ENCODE data around the gene CUL4B. TPM values are rescaled to one million over a fixed set of nuclear protein-coding genes. Genes with fewer than 3 reads are reported as not detected.

Gene CUL4B
- total RNA-seq, 1 experiment from 2014 or later: 54.1 TPM

- no TSS peak for BruUV-seq (replicated peaks)
- no peaks in the 10 kb centered on the region for H3K27me3 ChIP-seq (ENCODE audit: insufficient read depth, low read length)
- H3K9me2 ChIP-seq (ENCODE audit: insufficient read depth): no peaks in the 10 kb centered on the region
- ChIA-PET CTCF (interaction anchor here (1.4 kb wide), 1 partner anchor 8 kb away, joined by 5 read pairs; no protein-coding TSS in a partner anchor), RAD21 (ENCODE audit: low non-redundant PET in 1 of 2, low total read pairs in 2 of 2, uncharacterized antibody in 2 of 2, unreplicated experiment in 2 of 2) (no interaction called here), POLR2A (no interaction called here)
- no peaks in the 10 kb centered on the region for H3K9me3 ChIP-seq (ENCODE audit: control insufficient read depth in 1 of 2, insufficient read depth in 1 of 2, low read depth in 1 of 2, low read length in 2 of 2)
- ATAC-seq (no peak), DNase-seq (ENCODE audit: low read depth, low spot score) (no peak)
- no peaks in the 10 kb centered on the region for H3K79me2 ChIP-seq (ENCODE audit: insufficient read depth, low read length)
- H3K4me2 ChIP-seq (ENCODE audit: low read length): no peak overlapping the region
- no peaks in the 10 kb centered on the region for H3K4me1 ChIP-seq (ENCODE audit: control insufficient read depth in 1 of 2, insufficient read depth in 2 of 2, low read length in 2 of 2)
- TF ChIP-seq POLR2A (IDR thresholded peaks at IDR 0.05; ENCODE audit: borderline replicate concordance, extremely low read depth, insufficient read depth, insufficient read length): no peak
- no peak for TF ChIP-seq REST (IDR thresholded peaks at IDR 0.05; ENCODE audit: low read depth)
- no peak for TF ChIP-seq EGR1 (IDR thresholded peaks at IDR 0.05; ENCODE audit: low read depth)
- TF ChIP-seq MAX (IDR thresholded peaks at IDR 0.05): no peak
- TF ChIP-seq JUND (IDR thresholded peaks at IDR 0.05): no peak
- TF ChIP-seq SIN3A (IDR thresholded peaks at IDR 0.05; ENCODE audit: low read depth): no peak
- TF ChIP-seq YY1 (IDR thresholded peaks at IDR 0.05; ENCODE audit: extremely low read depth, insufficient replicate concordance, low read depth, low read length): no peak
- no peak for TF ChIP-seq SRF (IDR thresholded peaks at IDR 0.05; ENCODE audit: low read depth)
- no peak for TF ChIP-seq CTCF (IDR thresholded peaks at IDR 0.05 in 2 of 3, conservative IDR thresholded peaks at IDR 0.05 in 1 of 3; ENCODE audit: borderline replicate concordance in 1 of 3, insufficient read depth in 1 of 3, low read depth in 2 of 3, low read length in 2 of 3)
- TF ChIP-seq RAD21 (IDR thresholded peaks at IDR 0.05; ENCODE audit: low read depth): no peak
- no peak for TF ChIP-seq CEBPB (IDR thresholded peaks at IDR 0.05; ENCODE audit: low read depth)
- no peak overlapping the region for H3K27ac ChIP-seq (ENCODE audit: low read depth, low read length)
- no peak overlapping the region for H3K4me3 ChIP-seq (replicated peaks in 1 of 2; ENCODE audit: low read depth in 1 of 2, low read length in 2 of 2)
- H2AFZ ChIP-seq (ENCODE audit: low read depth, low read length, poor library complexity, severe bottlenecking): no peak overlapping the region
- H4K20me1 ChIP-seq (ENCODE audit: insufficient read depth): no peaks in the 10 kb centered on the region
- H3K36me3 ChIP-seq (ENCODE audit: control insufficient read depth in 1 of 2, insufficient read depth in 2 of 2, low read length in 2 of 2): no peaks in the 10 kb centered on the region
- intact Hi-C loops (cut with micrococcal nuclease): no loop called here
- H3K9ac ChIP-seq (ENCODE audit: low read length): no peak overlapping the region
Observed at GRCh38 chrX:120477453-120477852, 83.3 kb downstream of the CUL4B start.

Data from HCT116 (cell line).